ENCODE results near the gene MACROD2.

Gene MACROD2

GRCh38 chr20:15047042-15047441 lies 1051.7 kb downstream of the MACROD2 start:
- ChIA-PET POLR2A (ENCODE audit: low non-redundant PET) (no interaction called here), CTCF (no interaction called here)
- DNase-seq (ENCODE audit: low spot score): no peak
- no peak overlapping the region for H3K27ac ChIP-seq
- TF ChIP-seq CTCF (conservative IDR thresholded peaks at IDR 0.05; ENCODE audit: low read depth): no peak

GRCh38 chr20:15047601-15048000 lies 1052.3 kb downstream of the MACROD2 start:
- no peak for DNase-seq (ENCODE audit: low spot score)
- CTCF ChIA-PET: no interaction called here
- POLR2A ChIA-PET (ENCODE audit: low non-redundant PET): no interaction called here
- no peak for TF ChIP-seq CTCF (conservative IDR thresholded peaks at IDR 0.05; ENCODE audit: low read depth)
- H3K27ac ChIP-seq: no peak overlapping the region

GRCh38 chr20:15056246-15056645 lies 1060.9 kb downstream of the MACROD2 start:
- no peak overlapping the region for H3K27ac ChIP-seq
- DNase-seq (ENCODE audit: low spot score): no peak
- POLR2A ChIA-PET (ENCODE audit: low non-redundant PET): no interaction called here
- CTCF ChIA-PET: no interaction called here
- no peak for TF ChIP-seq CTCF (conservative IDR thresholded peaks at IDR 0.05; ENCODE audit: low read depth)

GRCh38 chr20:15058841-15059240 lies 1063.5 kb downstream of the MACROD2 start:
- no peak overlapping the region for H3K27ac ChIP-seq
- ChIA-PET CTCF (no interaction called here), POLR2A (ENCODE audit: low non-redundant PET) (no interaction called here)
- no peak for TF ChIP-seq CTCF (conservative IDR thresholded peaks at IDR 0.05; ENCODE audit: low read depth)
- DNase-seq (ENCODE audit: low spot score): no peak

GRCh38 chr20:15059438-15059837 lies 1064.1 kb downstream of the MACROD2 start:
- ChIA-PET CTCF (interaction anchor here (0.7 kb wide), 1 partner anchor 1824 kb away, joined by 3 read pairs; no protein-coding TSS in a partner anchor), POLR2A (ENCODE audit: low non-redundant PET) (no interaction called here)
- DNase-seq (ENCODE audit: low spot score): no peak
- no peak for TF ChIP-seq CTCF (conservative IDR thresholded peaks at IDR 0.05; ENCODE audit: low read depth)
- no peak overlapping the region for H3K27ac ChIP-seq

GRCh38 chr20:15060265-15061060 lies 1065.1 kb downstream of the MACROD2 start:
- DNase-seq (ENCODE audit: low spot score): no peak
- CTCF ChIA-PET: no interaction called here
- no peak overlapping the region for H3K27ac ChIP-seq
- POLR2A ChIA-PET (ENCODE audit: low non-redundant PET): no interaction called here
- TF ChIP-seq CTCF (conservative IDR thresholded peaks at IDR 0.05; ENCODE audit: low read depth): no peak
